Upper lobe of left lung (tissue), 6 donors: Measurements from ENCODE around the gene ADSL. TPM values are rescaled to one million over a fixed set of nuclear protein-coding genes. Genes with fewer than 3 reads are reported as not detected.

ENCODE experiments used
- ATAC-seq, 2 donors: fragments of 200-7000 bp; cut with Tn5 transposase; one replicate each; pipeline ENCODE4 v1.9.1; 2022; ENCODE audit warnings: mild to moderate bottlenecking in 2 of 2, moderate library complexity in 2 of 2; ENCODE audit not compliant: low FRiP score in 2 of 2
- DNase-seq, 2 donors: peaks; one replicate each; pipeline ENCODE4 v3.0.0-alpha.2; 2019 to 2020
- H3K27ac ChIP-seq, 4 donors: fragments of 200-600 bp; sonication (generic); one replicate each; pipeline ENCODE4 v1.5.1; 2016 to 2019
- H3K27me3 ChIP-seq, 4 donors: fragments of 200-600 bp; sonication (generic); one replicate each; pipeline ENCODE4 v1.5.1; 2017 to 2019
- H3K36me3 ChIP-seq, 4 donors: fragments of 200-600 bp; sonication (generic); one replicate each; pipeline ENCODE4 v1.5.1; 2016 to 2019
- H3K4me1 ChIP-seq, 4 donors: fragments of 200-600 bp; sonication (generic); one replicate each; pipeline ENCODE4 v1.5.1; 2018 to 2019
- H3K4me3 ChIP-seq, 4 donors: fragments of 200-600 bp; sonication (generic); one replicate each; pipeline ENCODE4 v1.5.1; 2017 to 2019; ENCODE audit warnings: mild to moderate bottlenecking in 2 of 4, moderate library complexity in 1 of 4
- H3K9me3 ChIP-seq, 4 donors: fragments of 200-600 bp; sonication (generic); one replicate each; pipeline ENCODE4 v1.5.1; 2018 to 2019
- CTCF ChIP-seq, 6 experiments: fragments of 450-650 bp in 4 of 6; fragments of 200-600 bp in 2 of 6; sonication (generic) in 2 of 6; IDR thresholded peaks; one replicate each; pipeline ENCODE4 v1.5.1; 2016 to 2019; ENCODE audit warnings: antibody characterized with exemption in 6 of 6
- EP300 ChIP-seq, 4 donors: sonication (generic); formaldehyde crosslinking; IDR thresholded peaks; one replicate each; pipeline ENCODE4 v1.5.1; 2017; ENCODE audit warnings: antibody characterized with exemption in 4 of 4, control low read depth in 2 of 4
- POLR2A ChIP-seq, 4 donors: fragments of 450-650 bp; IDR thresholded peaks; one replicate each; pipeline ENCODE4 v1.5.1; 2016 to 2017; ENCODE audit warnings: antibody characterized with exemption in 4 of 4, mild to moderate bottlenecking in 2 of 4
- POLR2AphosphoS5 ChIP-seq, 2 donors: sonication (generic); formaldehyde crosslinking; IDR thresholded peaks; one replicate each; pipeline ENCODE4 v1.5.1; 2017; ENCODE audit warnings: antibody characterized with exemption in 2 of 2
- WGBS, 2 donors: methylation state at CpG; one replicate each; pipeline ENCODE4 v1.1.5; 2017 to 2018; 5-methylcytosine and 5-hydroxymethylcytosine counted together
- total RNA-seq, 6 donors: library from RNA; depleted of rRNA in 4 of 6; stranded (reverse); fragments of >200 nt in 4 of 6; gene quantifications; one replicate each; pipeline versions ENCODE4 v1.1.0 to v1.2.1, GENCODE V29; 2016 to 2021
- donor health status: DM: no; HTN: no; CAD: no; lungs with moderate emphysema.
- donor health status: DM: no; HTN: yes; CAD: no; lungs with severe emphysema.

The ADSL gene
- total RNA-seq, 6 donors from 2014 or later, result 17.5 to 80.3 (median 37.9) TPM

GRCh38 chr22:40421941-40422340 lies 75.6 kb downstream of the ADSL start:
- no peak for DNase-seq
- Histone ChIP-seq H3K36me3 (peaks cover 19 to 100% (median 85%) of the 10 kb centered on the region in 4 donors), H3K27ac (no peak overlapping the region), H3K4me1 (peaks cover 0 to 4% (median 0%) of the 10 kb centered on the region in 4 donors), H3K4me3 (no peak overlapping the region), H3K9me3 (no peaks in the 10 kb centered on the region), H3K27me3 (no peaks in the 10 kb centered on the region)
- 93 to 100% methylated on average over 1 of the region's 1 CpG for WGBS, 2 donors
- ATAC-seq, result no peak
- no peak for TF ChIP-seq POLR2A (IDR thresholded peaks at IDR 0.05)
- no peak for TF ChIP-seq POLR2AphosphoS5 (IDR thresholded peaks at IDR 0.05)
- no peak for TF ChIP-seq CTCF (IDR thresholded peaks at IDR 0.05)
- no peak for TF ChIP-seq EP300 (IDR thresholded peaks at IDR 0.05)

- H3K4me3 ChIP-seq, result no peak overlapping the region
- no peaks in the 10 kb centered on the region for H3K9me3 ChIP-seq
- ATAC-seq (peak in 1 of 2 donors; percentile 38), DNase-seq (no peak)
- H3K27me3 ChIP-seq, result no peaks in the 10 kb centered on the region
- WGBS, 2 donors, result 91 to 99% methylated on average over 7 to 9 of the region's 9 CpGs
- H3K36me3 ChIP-seq, result peaks cover 22 to 99% (median 83%) of the 10 kb centered on the region in 4 donors
- no peak for TF ChIP-seq POLR2A (IDR thresholded peaks at IDR 0.05)
- no peak for TF ChIP-seq EP300 (IDR thresholded peaks at IDR 0.05)
- no peak for TF ChIP-seq POLR2AphosphoS5 (IDR thresholded peaks at IDR 0.05)
- TF ChIP-seq CTCF (IDR thresholded peaks at IDR 0.05), result no peak
- peaks cover 0 to 4% (median 0%) of the 10 kb centered on the region in 4 donors for H3K4me1 ChIP-seq
- H3K27ac ChIP-seq, result peak overlapping the region in 1 of 4 donors; percentile 28
Measured at GRCh38 chr22:40422558-40423309, 76.4 kb downstream of the ADSL start.

- Histone ChIP-seq H3K9me3 (no peaks in the 10 kb centered on the region), H3K36me3 (peaks cover 22 to 99% (median 83%) of the 10 kb centered on the region in 4 donors), H3K4me3 (no peak overlapping the region), H3K4me1 (peaks cover 0 to 4% (median 0%) of the 10 kb centered on the region in 4 donors), H3K27me3 (no peaks in the 10 kb centered on the region), H3K27ac (no peak overlapping the region)
- peak in 1 of 2 donors; percentile 45 for ATAC-seq
- 70 to 73% methylated on average over 4 to 5 of the region's 5 CpGs for WGBS, 2 donors
- no peak for DNase-seq
- no peak for TF ChIP-seq EP300 (IDR thresholded peaks at IDR 0.05)
- TF ChIP-seq POLR2A (IDR thresholded peaks at IDR 0.05), result no peak
- TF ChIP-seq POLR2AphosphoS5 (IDR thresholded peaks at IDR 0.05), result no peak
- no peak for TF ChIP-seq CTCF (IDR thresholded peaks at IDR 0.05)
Measured at GRCh38 chr22:40423310-40423688, 77.0 kb downstream of the ADSL start.

GRCh38 chr22:40423882-40424640 lies 77.8 kb downstream of the ADSL start:
- ATAC-seq, result peak in 1 of 2 donors; percentile 9
- no peak overlapping the region for H3K4me3 ChIP-seq
- H3K36me3 ChIP-seq, result peaks cover 17 to 99% (median 82%) of the 10 kb centered on the region in 4 donors
- peak in 1 of 2 donors; percentile 46 for DNase-seq
- no peaks in the 10 kb centered on the region for H3K9me3 ChIP-seq
- no peak overlapping the region for H3K27ac ChIP-seq
- H3K27me3 ChIP-seq, result no peaks in the 10 kb centered on the region
- H3K4me1 ChIP-seq, result peaks cover 0 to 4% (median 0%) of the 10 kb centered on the region in 4 donors
- 88 to 95% methylated on average over 8 to 17 of the region's 17 CpGs for WGBS, 2 donors
- TF ChIP-seq EP300 (IDR thresholded peaks at IDR 0.05) (no peak), CTCF (IDR thresholded peaks at IDR 0.05) (no peak), POLR2AphosphoS5 (IDR thresholded peaks at IDR 0.05) (no peak), POLR2A (IDR thresholded peaks at IDR 0.05) (no peak)
